GM12865 (cell line): ENCODE data around the gene MGAT5B.

Experiments
- DNase-seq: peaks from one replicate; pipeline ENCODE4 v3.0.0; 2010; ENCODE audit warnings: low read depth
- H3K4me3 ChIP-seq: 2 replicates; pipeline ENCODE4 v1.5.1; 2011; ENCODE audit warnings: mild to moderate bottlenecking, low read depth, low read length, control low read depth
- TF ChIP-seq, protein P1 (sequence below): IDR thresholded peaks from 2 replicates; pipeline ENCODE4 v1.5.1; 2011; ENCODE audit warnings: low read length, control low read depth, low read depth, inconsistent platforms; ENCODE audit not compliant: insufficient read depth; ENCODE audit errors: missing control alignments

The MGAT5B gene, protein sequence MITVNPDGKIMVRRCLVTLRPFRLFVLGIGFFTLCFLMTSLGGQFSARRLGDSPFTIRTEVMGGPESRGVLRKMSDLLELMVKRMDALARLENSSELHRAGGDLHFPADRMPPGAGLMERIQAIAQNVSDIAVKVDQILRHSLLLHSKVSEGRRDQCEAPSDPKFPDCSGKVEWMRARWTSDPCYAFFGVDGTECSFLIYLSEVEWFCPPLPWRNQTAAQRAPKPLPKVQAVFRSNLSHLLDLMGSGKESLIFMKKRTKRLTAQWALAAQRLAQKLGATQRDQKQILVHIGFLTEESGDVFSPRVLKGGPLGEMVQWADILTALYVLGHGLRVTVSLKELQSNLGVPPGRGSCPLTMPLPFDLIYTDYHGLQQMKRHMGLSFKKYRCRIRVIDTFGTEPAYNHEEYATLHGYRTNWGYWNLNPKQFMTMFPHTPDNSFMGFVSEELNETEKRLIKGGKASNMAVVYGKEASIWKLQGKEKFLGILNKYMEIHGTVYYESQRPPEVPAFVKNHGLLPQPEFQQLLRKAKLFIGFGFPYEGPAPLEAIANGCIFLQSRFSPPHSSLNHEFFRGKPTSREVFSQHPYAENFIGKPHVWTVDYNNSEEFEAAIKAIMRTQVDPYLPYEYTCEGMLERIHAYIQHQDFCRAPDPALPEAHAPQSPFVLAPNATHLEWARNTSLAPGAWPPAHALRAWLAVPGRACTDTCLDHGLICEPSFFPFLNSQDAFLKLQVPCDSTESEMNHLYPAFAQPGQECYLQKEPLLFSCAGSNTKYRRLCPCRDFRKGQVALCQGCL

DNA sequence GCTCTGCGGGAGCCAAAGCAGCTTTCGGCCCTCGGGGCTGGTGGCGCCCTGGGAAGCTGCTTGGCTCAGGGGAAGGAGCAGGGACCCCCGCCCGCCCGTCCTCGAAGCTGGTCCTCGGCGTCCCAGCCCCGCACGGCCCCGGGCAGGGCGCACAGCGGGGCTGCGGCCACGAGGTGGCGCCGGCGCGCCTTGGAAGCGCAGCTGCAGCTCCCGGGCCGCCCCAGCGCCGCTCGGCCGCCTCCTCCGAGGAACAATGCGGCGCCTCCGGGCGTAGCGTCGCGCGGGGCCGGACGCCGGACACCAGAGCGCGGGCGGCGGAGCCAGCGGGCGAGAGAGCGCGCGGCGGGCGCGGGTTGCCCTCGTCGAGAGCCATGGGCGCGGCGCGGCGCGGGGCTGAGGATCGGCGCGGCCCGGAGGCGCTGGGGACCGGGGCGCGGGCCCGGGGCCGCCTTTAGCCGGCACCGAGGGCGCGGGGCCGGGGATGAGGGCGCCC, at the start of gene MGAT5B:
Gene MGAT5B, plus strand, starts transcription at position 229 of the 493 bp plus-strand sequence. CDS start 626 bp downstream, outside the sequence.
- DNase-seq: peak; percentile 84
- TF ChIP-seq, protein P1, sequence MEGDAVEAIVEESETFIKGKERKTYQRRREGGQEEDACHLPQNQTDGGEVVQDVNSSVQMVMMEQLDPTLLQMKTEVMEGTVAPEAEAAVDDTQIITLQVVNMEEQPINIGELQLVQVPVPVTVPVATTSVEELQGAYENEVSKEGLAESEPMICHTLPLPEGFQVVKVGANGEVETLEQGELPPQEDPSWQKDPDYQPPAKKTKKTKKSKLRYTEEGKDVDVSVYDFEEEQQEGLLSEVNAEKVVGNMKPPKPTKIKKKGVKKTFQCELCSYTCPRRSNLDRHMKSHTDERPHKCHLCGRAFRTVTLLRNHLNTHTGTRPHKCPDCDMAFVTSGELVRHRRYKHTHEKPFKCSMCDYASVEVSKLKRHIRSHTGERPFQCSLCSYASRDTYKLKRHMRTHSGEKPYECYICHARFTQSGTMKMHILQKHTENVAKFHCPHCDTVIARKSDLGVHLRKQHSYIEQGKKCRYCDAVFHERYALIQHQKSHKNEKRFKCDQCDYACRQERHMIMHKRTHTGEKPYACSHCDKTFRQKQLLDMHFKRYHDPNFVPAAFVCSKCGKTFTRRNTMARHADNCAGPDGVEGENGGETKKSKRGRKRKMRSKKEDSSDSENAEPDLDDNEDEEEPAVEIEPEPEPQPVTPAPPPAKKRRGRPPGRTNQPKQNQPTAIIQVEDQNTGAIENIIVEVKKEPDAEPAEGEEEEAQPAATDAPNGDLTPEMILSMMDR: peak; percentile 89
- no peak within 1 kb of the TSS for H3K4me3 ChIP-seq

DNA sequence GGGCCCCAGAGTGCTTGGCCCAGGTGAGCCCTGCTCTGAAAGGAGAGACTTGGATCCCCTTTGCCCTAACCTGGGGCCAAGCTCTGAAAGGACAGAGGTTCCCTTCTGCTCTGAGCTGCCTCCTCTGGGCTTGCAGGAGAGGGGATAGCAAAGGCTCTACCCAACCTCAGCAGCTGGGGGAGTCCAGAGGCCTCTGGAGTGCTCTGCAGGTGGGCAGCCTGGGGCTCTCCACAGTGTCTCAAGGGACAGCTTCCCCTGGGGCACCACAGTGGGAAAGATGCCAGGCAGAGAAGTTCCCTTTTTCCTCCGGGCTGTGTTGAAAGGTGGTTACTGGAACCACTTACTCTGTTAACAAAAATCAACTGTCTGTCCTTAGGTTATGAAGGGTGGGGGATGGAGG, 48.2 kb upstream of the MGAT5B start:
- peak; percentile 26 for DNase-seq
- no peak overlapping the region for H3K4me3 ChIP-seq
- TF ChIP-seq, protein P1: no peak

DNA sequence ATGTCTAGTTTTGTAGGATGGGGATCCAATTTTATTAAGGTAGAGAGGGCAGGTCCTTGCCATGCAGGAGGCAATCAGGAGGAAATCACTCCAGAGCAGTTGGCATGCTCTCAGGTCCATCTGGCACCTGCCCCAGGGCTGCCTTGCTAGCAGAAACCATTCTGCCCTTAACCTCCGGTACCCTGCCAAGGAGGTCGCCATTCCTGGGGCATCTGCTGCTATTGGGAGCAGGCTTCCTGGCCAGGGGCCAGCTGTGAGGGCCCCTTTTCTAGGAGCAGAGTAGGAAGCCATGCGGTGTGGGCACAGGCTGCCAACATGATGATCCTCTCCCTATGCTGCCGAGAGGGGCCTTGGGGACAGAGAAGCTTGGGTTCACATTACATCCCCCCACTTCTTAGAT, 47.6 kb upstream of the MGAT5B start:
- DNase-seq: no peak
- TF ChIP-seq, protein P1: no peak
- H3K4me3 ChIP-seq: no peak overlapping the region

DNA sequence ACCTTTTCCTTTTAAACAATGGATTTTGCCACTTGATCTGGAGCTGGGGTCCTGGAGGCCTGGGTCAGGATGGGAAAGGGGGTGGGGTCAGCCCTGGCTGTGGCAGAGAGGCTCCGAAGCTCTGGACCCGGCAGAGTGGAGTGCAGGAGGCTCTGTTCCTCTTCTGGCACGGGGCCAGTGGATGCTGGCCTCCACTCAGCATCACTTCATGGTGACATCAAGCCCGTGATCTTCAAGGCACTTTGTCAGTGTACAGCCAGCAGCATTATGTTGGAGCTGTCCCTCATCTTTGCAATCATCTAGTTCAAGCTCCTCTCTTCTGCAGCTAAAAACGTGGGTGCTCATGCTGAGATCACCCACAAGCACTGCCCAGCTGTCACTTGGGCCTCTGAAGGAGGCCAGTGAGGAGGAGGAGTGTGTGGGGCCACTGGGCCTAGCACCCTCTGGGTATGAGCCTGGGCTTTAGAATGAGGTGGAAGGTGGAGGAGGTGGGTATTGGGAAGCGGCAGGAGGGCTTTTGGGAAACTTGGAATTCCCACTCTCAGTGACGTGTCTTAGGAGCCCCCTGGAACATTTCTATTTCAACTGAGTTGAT, 45.9 kb upstream of the MGAT5B start:
- DNase-seq: no peak
- TF ChIP-seq, protein P1: no peak
- H3K4me3 ChIP-seq: no peak overlapping the region

DNA sequence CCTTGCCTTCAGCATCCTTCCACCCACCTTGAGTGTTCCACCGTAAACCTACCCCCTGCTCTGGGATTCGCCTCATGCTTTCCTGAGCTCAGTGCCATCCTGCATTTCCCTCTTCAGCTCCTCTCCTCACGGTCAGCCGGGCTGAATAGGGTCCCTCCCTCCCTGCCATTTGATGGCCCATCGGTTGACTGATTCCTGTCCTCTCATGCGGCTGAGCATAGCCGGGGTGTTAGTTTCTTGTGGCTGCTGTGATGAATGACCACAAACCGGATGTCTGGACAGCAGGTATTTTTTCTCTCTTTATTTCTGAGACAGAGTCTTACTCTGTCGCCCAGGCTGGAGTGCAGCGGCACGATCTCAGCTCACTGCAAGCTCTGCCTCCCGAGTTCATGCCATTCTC, 44.1 kb upstream of the MGAT5B start:
- no peak overlapping the region for H3K4me3 ChIP-seq
- TF ChIP-seq, protein P1: no peak
- DNase-seq: peak; percentile 76

DNA sequence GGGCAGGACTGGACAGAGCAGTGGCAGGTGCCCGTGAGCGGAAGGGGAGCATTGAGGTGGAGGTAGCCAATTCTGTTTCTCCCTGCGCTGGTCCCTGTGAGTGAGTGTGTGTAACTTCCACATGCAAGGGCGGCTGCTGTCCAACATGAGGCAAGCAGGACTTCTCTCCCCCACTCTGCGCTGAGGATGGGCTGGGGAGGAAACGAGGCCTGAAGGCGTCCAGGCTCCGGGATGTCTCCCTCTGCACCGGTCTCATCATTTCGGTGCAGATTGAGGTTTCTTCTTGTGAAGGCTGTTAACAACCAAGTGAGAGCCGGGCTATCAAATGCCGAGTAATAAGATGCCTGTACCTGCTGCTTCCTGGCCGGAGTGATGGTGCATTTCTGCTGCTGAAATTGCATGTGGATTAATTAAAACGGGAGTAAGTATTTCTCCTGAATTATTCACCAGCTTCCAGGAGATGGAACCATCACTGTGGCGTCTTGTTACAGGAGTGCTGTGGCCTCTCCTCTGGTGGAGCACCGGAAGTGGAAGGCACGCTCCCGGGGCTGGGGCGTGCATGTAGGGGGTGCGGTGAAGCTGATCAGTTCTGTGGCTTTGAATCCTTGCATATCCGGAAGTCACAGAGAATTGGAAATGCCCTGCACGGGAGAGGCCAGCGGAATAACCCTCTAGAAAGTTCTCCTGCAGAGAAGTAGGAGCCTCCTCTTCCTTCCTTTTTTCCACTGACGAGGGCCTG, 41.7 kb upstream of the MGAT5B start:
- H3K4me3 ChIP-seq: no peak overlapping the region
- DNase-seq: no peak
- TF ChIP-seq, protein P1: no peak
